D341Med (cell line): ENCODE results near the gene RAB3D.
A peak's percentile ranks its signal among the peaks of the same experiment; 100 is the strongest.
"Not testable (repeated sequence)": the region's sequence is repeated elsewhere in the genome, so short reads cannot be mapped to it uniquely, and the experiment has no call there.

Experiments used
- DNase-seq: peaks from one replicate; pipeline ENCODE4 v3.0.0; 2012; ENCODE audit warnings: low spot score

The RAB3D gene, protein sequence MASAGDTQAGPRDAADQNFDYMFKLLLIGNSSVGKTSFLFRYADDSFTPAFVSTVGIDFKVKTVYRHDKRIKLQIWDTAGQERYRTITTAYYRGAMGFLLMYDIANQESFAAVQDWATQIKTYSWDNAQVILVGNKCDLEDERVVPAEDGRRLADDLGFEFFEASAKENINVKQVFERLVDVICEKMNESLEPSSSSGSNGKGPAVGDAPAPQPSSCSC

DNA sequence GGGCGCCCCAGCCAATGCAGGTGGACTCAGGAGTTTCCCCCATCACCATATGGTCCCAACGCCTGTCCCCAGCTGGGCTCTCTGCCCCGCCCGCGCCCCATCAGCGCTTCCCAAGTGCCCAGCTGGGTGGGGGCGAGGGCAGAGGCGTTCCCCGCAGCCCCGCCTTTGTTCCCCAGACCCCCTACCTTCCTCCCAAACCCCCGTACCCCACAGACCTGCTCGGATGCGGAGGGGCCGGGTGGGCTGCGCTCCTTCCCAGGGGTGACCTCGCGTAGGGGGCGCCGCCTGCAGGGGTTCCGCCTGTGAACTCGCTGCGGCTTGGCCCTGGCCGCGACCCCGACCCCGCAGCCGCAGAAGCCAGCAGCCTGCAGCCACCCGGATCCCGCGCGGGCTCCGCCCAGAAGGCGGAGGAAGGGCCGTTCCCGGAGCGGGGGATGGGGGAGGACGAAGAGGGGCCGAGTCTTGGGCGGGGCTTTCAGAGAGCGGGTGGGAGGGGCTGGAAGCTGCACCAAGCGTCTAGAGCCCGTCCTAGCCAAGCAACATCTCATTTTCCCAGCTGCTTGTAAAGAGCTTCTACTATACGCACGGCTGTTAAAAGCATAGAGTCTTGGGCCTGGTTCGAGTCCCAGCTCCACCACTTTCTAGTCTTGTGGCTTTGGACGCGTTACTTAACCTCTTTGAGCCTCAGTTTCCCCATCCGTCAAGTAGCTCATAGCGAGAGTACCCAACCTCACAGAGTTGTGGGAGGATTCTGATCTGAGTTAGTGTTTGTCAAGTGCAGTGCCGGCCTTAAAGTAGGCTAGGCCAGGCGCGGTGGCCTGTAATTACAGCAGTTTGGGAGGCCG lies at the start of gene RAB3D:
Gene RAB3D (minus strand): TSS at position 404 of the 845 bp plus-strand sequence. CDS start 2,258 bp downstream, outside the sequence.
- DNase-seq, result peak; percentile 97

DNA sequence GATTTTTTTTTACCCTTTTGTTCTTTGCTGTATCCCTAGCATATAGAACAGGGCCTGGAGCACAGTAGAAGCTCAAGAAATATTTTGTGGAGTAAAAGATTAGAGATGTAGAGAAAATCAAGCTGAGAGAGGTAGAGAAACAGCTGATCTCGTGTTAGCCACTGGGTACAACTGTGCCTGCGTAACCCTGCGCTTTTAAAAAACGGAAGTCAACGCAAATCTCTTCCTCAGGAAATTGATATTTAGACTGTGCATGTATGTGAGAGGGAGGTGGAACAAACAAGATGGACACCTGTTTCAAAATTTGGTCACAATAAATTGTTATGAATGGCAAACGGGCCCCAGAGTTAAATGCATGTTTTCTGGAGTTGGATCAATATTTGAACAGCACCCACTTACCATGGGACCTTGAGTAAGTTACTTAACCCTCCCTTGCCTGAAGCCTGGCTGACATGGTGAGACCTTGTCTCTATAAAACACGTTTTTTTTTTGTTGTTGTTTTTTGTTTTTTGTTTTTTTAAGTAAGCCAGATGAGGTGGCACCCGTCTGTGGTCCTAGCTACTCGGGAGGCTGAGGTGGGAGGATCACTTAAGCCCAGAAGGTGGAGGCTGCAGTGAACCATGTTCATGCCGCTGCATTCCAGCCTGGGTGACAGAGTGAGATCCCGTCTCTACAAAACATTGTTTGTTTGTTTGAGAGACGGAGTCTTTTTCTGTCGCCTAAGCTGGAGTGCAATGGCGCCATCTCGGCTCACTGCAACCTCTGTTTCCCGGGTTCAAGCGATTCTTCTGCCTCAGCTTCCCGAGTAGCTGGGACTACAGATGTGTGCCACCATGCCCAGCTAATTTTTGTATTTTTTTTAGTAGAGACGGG lies 47.9 kb upstream of the RAB3D start:
- DNase-seq, result no peak

DNA sequence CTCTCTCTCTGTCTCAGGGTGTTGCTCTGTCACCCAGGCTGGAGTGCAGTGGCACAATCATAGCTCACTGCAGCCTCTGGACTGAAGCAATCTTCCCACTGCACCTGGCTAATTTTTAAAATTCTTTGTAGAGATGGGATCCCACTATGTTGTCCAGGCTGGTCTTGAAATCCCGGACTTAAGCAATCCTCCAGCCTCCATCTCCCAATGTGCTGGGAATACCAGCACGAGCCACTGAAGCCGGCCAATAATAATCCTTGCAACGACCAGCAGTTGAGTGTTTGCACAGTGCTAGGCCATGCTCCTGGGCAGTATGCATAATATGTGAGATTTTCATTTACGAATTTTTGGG lies 45.3 kb upstream of the RAB3D start:
- no peak for DNase-seq

DNA sequence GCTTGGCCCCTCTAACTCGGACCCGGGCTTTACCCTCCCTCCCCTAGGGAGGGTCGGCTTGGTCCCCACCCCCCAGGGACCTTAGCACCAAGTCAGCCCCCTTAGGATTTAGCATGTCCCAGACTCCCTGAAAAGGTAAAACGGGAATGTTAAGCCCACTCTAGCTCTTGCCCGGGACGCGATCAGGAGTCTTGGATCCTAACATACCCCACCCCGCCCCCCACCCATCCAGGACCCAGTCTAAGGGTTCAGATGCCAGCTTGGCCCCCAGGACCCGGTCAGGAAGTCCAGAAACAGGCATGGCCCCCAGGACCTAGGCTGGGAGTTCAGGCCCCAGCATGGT lies 44.2 kb upstream of the RAB3D start:
- no peak for DNase-seq

DNA sequence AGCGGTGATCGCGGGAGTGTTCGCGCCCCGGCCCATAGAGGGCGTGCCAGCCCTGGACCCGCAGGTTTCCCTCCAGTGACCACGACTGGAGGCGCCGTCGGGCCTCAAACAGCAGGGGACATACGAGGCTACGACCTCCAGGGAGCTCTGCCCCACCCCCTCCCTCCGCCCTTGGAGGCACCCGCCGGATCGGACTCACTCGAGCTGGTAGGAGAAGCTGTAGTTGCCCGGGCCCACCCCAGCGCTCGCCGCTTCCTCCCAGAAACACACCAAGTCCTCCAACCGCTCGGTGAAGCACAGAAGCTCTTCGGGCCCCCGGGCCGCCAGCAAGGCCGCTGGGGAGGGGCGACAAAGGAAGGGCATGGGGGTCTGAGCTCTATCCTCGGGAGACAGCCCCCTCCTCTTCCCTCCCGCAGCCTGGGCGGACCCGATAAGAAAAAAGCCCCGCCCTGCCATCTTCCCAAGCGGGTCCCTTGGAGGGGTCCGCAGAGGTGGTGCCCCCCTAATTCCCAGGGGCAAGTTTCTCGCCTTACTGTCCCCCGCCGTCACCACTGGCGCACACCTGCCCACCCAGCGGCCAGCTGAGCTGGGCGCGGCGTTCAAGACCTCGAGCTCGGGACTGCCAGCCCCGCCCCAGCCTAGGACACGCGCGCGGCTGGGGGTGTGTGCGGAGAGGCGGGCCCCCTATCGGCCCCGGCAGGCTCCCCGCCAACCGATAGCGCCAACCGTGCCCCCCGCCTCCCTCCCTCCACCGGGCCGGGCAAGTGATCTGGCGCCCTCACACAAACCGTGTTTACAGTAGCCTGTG lies 43.6 kb upstream of the RAB3D start:
- peak; percentile 76 for DNase-seq

DNA sequence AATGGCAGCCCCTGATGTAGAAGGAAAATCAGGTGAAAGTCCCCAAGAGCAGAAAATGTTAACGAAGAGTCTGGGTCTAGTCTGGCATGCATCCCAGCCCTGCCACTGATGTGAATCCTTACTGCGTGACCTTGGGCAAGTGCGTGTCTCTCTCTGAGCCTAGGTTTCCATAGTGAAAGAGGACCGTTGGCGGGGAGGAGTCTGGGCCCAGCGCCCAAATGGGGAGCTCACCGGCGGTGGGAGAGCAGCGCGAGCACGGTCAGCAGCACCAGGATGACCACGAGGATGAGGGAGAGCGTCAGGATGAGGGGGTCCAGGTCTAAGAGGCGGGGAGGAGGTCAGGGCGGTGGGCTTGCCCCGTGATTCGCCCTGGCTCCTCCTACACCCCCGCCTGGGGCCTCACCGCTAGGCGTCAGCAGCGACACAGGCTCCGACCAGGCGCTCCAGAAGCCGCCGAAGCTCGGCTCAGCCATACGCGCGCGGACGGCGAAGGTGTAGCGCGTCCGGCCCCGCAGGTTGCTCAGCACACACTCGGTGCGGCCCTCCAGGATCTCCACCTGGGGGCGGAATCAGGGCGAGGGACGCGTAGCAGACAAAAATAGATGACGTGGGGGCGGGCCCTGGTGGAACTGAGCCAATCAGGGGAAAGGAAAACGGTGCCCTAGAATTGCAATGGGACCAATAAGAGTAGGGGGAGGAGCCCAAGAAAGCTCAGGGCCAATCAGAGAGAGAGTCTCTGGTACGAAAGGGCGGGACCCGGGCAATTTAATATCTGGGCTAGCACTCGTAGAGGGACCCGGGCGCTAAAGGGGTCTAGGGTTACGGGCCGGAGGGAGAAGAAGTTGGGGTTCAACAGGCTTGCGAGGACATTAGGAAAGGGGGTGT lies 41.4 kb upstream of the RAB3D start:
- peak; percentile 94 for DNase-seq

DNA sequence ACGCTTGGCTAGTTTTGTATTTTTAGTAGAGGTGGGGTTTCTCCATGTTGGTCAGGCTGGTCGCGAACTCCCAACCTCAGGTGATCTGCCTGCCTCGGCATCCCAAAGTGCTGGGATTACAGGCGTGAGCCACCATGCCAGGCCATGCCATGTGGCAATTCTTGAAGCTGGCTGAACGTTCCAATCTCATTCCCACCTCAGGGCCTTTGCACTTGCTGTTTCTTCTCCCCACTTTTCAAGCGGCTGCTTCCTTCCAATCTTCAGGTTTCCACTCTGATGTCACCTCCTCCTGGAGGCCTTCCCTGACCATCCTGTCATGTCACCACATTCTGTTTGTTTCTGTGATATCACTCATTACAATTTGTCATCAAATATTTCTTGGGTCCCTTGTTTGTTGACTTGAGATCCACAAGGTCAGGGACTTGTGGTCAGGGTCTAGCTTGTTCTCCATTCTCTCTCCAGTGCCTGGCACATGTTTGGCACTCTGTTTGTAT lies 40.4 kb upstream of the RAB3D start:
- DNase-seq, result no peak

DNA sequence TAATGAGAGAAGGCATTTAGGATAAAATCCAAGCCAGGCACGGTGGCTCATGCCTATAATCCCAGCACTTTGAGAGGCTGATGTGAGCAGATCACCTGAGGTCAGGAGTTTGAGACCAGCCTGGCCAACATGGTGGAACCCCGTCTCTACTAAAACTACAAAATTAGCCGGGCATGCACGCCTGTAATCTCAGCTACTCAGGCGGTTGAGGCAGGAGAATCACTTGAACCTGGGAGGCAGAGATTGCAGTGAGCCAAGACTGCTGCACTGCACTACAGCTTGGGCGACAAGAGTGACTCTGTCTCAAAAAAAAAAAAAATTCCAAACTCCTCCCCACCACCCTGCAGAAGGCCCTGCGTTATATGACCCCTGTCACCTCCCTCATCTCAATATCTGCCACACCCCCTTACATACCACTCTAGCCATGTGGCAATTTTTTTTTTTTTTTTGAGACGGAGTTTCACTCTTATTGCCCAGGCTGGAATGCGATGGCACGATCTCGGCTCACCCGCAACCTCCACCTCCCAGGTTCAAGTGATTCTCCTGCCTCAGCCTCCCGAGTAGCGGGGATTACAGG lies 39.9 kb upstream of the RAB3D start:
- not testable (repeated sequence) for DNase-seq

DNA sequence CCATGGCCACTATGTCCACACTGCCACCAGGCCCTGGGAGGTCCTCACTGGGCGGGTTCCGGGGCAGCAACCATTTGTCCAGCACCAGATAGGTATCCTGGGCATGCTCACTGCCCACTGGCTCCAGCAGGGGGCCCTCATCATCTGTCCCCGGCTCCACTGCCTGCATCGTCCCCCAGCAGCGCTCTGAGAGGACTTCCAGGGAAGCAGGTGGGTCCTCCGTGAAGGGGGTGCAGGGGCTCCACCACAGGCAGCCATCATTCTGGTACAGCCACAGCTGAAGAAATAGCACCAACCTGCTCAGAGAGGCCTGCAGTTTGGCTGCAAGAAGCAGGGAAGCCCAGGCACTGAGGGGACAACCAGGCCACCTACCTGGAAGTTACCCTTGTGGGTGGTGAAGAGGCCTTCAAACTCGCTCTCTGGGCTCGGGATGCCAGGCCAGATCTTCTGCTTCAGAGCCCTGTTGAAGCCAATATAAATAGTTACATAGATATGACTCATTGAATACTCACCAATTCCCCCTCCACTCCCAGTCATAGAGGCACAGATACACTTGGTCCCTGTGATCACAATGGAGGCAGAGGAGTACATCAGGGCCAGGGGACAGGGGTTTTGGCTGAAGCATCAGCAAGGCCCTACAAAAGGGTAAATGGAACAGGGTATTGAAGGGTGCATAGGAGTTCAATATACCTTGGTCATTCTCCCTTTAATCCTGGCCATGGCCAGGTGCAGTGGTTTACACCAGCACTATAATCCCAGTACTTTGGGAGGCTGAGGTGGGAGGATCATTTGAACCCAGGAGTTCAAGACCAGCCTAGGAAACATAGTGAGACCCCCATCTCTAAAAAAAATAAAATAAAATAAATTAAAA lies 39.1 kb upstream of the RAB3D start:
- DNase-seq, result peak; percentile 62

DNA sequence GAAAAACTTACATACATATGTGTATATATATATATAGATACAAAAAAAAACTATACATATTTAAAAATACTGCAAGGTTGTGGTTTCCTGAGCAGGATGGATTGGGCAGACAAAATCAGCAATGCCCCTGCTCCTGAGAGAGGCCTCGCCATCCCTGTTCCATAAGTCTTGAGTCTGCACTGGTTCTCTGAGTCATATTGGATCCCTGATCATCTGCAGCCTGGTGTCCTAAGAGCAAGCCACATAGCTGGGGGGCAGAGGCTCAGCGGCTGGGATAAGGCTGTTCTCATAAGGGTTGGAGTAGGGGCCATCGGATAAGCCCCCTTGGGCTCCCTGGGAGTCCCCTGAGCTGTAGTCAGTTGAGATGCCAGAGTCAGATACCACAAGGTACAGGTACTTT lies 38.3 kb upstream of the RAB3D start:
- DNase-seq, result no peak

DNA sequence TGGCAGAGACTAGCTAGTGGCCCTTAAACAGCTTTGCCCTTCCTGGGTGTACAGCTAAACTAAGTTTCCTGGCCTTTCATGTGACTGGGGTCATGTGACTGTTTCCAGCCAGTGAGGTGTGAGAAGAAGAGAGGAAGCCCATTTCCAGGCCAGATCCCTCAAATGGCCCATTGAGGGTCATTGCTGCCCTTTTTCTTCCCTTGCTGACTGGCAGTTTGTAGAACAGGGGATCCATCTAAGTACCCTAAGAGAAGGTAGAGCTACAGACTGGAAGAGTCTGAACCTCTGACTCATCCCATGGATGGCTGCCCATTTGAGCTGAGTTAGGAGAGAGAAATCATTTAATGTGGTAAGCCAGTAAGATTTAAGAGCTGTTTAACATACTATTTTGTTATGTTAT lies 37.8 kb upstream of the RAB3D start:
- DNase-seq, result no peak

DNA sequence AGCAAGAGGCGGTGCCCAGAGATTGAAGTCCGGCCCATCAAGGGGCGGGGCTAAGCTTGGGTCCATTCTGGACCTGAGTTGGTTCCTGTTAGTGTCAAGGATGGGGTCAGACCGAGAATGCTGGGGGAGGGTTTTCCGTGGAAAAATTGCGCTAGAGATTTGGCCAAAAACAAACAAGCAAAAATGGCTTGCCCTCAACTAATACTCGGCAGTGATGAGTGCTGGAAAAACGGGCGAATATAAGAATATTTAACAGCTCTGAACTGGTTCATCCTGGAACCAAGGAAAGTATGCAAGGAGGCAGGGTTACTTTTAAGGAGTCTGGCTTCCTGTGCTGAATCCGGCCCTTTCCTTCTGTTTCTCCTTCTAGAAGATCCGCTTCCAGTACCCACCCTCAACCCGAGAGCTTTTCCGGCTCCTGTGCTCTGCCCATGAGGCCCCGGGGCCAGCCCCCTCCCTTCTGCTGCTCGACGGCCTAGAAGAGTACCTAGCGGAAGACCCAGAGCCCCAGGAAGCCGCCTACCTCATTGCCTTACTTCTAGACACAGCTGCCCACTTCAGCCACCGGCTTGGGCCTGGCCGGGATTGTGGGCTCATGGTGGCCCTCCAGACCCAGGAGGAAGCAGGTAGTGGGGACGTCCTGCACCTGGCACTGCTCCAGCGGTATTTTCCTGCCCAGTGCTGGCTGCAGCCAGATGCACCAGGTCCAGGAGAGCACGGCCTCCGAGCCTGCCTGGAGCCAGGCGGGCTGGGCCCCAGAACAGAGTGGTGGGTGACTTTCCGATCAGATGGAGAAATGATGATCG lies 35.9 kb upstream of the RAB3D start:
- peak; percentile 50 for DNase-seq

DNA sequence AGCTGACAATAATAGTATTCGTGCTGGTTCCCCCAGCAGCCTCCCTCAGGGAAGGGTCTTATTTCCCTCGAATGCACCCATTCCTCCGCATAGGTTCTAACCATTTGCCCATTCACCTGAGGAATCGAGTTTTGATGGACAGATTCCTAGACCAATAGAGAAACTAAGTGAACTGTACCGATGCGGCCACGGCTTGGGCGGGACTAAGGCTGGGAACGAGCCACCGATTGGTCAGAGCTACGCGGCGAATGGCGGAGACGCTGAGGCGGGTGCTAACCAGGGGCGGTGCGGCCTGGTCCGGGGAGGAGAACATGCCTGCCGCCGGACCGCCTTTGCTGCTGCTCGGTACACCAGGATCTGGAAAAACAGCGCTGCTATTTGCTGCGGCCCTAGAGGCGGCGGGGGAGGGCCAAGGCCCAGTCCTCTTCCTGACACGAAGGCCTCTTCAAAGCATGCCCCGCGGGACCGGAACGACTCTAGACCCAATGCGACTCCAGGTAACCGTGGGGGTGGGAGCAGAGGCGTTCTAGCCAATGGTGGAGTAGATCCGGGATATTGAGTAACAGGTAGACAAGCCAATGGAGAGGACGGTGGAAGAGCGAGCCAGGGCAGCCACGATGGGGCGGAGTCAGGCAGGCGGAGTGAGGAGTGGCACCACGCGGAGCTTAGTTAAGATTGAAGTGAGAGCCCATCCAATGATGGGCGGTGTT lies 35.1 kb upstream of the RAB3D start, which contains the start of gene SWSAP1:
Gene SWSAP1 (plus strand): TSS at position 234 of the 710 bp plus-strand sequence. CDS start 15 bp downstream, at position 249.
- peak; percentile 96 for DNase-seq

DNA sequence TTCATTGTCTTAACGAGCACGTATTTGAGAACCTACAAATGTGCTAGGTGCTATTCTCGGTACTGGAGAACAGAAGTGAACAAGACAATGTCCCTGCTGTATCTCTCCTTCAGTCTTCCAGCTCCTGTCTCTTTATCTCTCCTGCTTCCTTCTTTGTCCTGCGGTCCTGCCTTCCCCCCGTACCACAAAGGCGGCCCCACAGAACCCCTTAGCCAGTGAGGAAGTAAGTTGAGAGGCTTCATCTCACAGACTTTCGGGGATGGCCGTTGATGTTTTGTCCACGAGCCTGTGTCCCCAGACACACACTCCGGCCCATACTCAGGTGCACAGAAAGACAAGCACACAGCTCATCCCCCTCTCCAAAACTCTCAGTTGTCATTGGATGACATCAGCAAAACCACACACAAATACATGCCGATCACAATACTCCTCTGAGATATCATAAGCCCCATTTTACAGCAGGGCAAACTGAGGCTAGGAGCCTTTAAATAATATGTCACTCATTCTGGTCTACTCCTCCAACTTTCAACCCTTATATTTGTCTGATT lies 34.5 kb upstream of the RAB3D start:
- DNase-seq, result peak; percentile 15

DNA sequence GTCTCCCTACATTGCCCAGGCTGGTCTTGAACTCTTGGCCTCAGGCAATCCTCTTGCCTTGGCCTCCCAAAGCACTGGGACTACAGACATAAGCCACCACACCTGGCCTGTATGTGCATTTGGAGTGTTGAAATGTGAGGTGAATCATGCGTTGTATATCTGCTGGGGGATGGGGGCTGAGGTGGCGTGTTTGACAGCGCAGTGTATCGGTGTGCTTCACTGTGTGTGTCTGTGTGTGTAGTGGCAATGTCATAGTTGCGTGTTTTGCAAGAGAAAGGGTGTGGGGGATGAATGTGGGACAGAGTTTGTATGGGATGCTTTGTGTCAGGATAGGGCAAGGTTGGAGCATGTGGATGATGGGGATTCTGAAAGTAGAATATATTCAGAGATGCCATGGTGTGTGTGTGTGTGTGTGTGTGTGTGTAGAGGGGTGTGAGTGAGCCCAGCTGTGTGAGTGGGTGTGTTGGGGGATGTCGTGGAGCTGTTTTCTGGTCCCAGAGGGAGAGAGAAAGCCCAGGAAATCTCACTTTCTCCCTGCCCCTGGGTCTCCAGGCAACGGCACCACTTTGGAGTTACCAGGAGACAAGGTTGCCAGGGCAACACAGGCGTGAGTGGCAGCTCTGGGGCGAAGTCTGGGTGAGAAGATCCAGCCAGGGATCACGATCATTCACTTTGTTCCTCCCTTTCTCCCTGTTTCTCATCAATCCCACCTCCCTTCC lies 33.9 kb upstream of the RAB3D start:
- peak; percentile 50 for DNase-seq

DNA sequence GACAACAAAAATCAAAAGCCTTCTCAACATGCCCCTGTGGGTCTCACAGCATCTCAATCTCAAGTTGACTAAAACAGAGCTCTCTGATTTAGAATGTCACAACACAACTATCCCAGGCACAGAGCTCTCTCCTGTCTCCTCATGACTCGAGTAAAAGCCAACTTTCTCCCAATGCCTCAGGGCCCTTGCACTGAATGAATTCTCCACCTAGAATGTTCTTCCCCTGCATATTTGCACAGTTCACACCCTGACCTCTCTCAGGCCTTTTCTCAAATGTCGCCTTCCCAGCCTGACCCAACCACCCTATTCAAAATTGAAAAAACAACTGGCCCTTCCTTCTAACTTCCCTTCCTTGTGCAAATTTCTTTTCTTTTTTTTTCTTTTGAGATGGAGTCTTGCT lies 31.3 kb upstream of the RAB3D start:
- no peak for DNase-seq

DNA sequence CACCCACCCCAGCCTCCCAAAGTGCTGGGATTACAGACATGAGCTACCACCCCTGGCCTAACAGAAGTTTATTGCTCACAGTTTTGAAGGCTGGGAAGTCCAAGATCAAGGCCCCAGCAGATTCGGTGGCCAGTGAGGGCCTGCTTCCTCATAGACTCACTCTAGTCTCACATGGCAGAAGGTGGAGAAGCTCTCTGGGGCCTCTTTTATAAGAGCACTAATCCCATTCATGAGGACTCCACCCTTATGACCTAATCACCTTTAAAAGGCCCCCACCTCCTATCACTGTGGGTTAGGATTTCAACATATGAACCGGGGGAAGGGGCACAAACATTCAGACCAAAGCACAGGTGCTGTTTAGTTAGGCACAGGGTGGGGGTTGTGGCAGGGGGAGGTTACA lies 28.1 kb upstream of the RAB3D start:
- DNase-seq, result no peak
